Measurements from ENCODE around the gene USP17L29.
A peak's percentile ranks its signal among the peaks of the same experiment; 100 is the strongest.
"Not testable (repeated sequence)": the region's sequence is repeated elsewhere in the genome, so short reads cannot be mapped to it uniquely, and the experiment has no call there.

Gene USP17L29, protein sequence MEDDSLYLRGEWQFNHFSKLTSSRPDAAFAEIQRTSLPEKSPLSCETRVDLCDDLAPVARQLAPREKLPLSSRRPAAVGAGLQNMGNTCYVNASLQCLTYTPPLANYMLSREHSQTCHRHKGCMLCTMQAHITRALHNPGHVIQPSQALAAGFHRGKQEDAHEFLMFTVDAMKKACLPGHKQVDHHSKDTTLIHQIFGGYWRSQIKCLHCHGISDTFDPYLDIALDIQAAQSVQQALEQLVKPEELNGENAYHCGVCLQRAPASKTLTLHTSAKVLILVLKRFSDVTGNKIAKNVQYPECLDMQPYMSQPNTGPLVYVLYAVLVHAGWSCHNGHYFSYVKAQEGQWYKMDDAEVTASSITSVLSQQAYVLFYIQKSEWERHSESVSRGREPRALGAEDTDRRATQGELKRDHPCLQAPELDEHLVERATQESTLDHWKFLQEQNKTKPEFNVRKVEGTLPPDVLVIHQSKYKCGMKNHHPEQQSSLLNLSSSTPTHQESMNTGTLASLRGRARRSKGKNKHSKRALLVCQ

DNA sequence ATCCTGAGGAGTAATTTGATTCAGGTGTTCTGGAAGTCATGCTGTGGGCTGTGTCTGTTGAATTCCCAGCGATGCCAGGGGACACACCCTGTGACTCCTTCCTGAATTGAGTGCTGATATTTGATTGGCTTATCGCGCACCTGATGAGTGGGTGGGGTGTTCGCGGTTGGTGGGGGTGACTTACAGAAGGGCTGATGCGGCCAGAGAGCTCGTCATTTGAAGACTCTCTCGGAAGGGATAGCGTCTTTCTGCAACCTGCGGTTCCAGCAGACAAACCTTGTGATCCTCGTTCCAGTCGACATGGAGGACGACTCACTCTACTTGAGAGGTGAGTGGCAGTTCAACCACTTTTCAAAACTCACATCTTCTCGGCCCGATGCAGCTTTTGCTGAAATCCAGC is at the start of gene USP17L29:
TSS of gene USP17L29 (plus strand) at position 301 of the 400 bp plus-strand sequence. CDS start at position 301, 0 bp downstream.
- DNase-seq = not testable (repeated sequence)

DNA sequence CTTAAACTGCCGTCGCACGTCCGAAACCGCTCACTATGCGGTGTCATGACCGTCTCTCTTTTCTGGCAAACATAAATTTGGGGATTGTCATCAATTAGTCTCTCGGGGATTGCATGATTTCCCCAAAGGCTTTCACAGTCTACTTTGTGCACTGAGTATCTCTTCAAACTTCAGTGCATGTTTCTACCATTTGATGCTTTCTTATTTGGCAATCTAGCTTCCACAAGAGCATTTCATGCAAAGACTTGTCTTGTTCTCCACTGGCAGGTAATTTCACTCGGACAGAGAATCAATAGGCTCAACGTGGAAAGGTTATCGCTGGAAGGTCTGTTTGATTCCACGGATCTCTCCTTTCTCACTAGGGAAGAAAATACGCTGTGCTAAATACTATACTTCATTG is 29.2 kb upstream of the USP17L29 start:
- DNase-seq = not testable (repeated sequence)

DNA sequence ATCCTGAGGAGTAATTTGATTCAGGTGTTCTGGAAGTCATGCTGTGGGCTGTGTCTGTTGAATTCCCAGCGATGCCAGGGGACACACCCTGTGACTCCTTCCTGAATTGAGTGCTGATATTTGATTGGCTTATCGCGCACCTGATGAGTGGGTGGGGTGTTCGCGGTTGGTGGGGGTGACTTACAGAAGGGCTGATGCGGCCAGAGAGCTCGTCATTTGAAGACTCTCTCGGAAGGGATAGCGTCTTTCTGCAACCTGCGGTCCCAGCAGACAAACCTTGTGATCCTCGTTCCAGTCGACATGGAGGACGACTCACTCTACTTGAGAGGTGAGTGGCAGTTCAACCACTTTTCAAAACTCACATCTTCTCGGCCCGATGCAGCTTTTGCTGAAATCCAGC is 28.6 kb upstream of the USP17L29 start, which contains the start of gene USP17L24:
TSS of gene USP17L24 (plus strand) at position 301 of the 400 bp plus-strand sequence. CDS start at position 301, 0 bp downstream.
- DNase-seq = not testable (repeated sequence)

DNA sequence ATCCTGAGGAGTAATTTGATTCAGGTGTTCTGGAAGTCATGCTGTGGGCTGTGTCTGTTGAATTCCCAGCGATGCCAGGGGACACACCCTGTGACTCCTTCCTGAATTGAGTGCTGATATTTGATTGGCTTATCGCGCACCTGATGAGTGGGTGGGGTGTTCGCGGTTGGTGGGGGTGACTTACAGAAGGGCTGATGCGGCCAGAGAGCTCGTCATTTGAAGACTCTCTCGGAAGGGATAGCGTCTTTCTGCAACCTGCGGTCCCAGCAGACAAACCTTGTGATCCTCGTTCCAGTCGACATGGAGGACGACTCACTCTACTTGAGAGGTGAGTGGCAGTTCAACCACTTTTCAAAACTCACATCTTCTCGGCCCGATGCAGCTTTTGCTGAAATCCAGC is 23.8 kb upstream of the USP17L29 start, which contains the start of gene USP17L25:
TSS of gene USP17L25 (plus strand) at position 301 of the 400 bp plus-strand sequence. CDS start at position 301, 0 bp downstream.
- not testable (repeated sequence) for DNase-seq

DNA sequence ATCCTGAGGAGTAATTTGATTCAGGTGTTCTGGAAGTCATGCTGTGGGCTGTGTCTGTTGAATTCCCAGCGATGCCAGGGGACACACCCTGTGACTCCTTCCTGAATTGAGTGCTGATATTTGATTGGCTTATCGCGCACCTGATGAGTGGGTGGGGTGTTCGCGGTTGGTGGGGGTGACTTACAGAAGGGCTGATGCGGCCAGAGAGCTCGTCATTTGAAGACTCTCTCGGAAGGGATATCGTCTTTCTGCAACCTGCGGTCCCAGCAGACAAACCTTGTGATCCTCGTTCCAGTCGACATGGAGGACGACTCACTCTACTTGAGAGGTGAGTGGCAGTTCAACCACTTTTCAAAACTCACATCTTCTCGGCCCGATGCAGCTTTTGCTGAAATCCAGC is 19.1 kb upstream of the USP17L29 start, which contains the start of gene USP17L26:
TSS of gene USP17L26 (plus strand) at position 301 of the 400 bp plus-strand sequence. CDS start at position 301, 0 bp downstream.
- DNase-seq = not testable (repeated sequence)

DNA sequence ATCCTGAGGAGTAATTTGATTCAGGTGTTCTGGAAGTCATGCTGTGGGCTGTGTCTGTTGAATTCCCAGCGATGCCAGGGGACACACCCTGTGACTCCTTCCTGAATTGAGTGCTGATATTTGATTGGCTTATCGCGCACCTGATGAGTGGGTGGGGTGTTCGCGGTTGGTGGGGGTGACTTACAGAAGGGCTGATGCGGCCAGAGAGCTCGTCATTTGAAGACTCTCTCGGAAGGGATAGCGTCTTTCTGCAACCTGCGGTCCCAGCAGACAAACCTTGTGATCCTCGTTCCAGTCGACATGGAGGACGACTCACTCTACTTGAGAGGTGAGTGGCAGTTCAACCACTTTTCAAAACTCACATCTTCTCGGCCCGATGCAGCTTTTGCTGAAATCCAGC is 14.3 kb upstream of the USP17L29 start, which contains the start of gene USP17L5:
TSS of gene USP17L5 (plus strand) at position 301 of the 400 bp plus-strand sequence. CDS start at position 301, 0 bp downstream.
- DNase-seq = not testable (repeated sequence)

DNA sequence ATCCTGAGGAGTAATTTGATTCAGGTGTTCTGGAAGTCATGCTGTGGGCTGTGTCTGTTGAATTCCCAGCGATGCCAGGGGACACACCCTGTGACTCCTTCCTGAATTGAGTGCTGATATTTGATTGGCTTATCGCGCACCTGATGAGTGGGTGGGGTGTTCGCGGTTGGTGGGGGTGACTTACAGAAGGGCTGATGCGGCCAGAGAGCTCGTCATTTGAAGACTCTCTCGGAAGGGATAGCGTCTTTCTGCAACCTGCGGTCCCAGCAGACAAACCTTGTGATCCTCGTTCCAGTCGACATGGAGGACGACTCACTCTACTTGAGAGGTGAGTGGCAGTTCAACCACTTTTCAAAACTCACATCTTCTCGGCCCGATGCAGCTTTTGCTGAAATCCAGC is 9.6 kb upstream of the USP17L29 start, which contains the start of gene USP17L27:
TSS of gene USP17L27 (plus strand) at position 301 of the 400 bp plus-strand sequence. CDS start at position 301, 0 bp downstream.
- DNase-seq = not testable (repeated sequence)

DNA sequence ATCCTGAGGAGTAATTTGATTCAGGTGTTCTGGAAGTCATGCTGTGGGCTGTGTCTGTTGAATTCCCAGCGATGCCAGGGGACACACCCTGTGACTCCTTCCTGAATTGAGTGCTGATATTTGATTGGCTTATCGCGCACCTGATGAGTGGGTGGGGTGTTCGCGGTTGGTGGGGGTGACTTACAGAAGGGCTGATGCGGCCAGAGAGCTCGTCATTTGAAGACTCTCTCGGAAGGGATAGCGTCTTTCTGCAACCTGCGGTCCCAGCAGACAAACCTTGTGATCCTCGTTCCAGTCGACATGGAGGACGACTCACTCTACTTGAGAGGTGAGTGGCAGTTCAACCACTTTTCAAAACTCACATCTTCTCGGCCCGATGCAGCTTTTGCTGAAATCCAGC is 4.8 kb upstream of the USP17L29 start, which contains the start of gene USP17L28:
TSS of gene USP17L28 (plus strand) at position 301 of the 400 bp plus-strand sequence. CDS start at position 301, 0 bp downstream.
- not testable (repeated sequence) for DNase-seq

DNA sequence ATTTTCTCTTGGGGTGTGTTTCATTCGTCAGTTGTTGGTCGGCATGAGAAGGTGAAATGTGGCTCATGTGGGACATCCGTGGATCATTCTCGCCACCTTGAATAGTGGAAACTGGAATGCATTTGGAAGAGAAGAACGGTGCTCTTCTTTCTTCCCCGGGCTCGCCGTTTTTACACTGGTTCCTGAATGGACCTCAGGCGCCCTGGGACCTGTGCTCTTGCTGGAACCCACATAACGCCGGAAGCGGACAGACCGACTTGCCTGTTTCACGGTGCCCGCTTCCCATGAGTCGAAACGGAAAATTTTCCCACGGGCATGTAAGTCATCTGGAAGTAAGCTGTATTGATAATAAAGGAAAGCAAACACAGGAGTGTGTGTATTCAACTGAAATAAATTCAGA is 2.6 kb upstream of the USP17L29 start:
- DNase-seq = not testable (repeated sequence)

DNA sequence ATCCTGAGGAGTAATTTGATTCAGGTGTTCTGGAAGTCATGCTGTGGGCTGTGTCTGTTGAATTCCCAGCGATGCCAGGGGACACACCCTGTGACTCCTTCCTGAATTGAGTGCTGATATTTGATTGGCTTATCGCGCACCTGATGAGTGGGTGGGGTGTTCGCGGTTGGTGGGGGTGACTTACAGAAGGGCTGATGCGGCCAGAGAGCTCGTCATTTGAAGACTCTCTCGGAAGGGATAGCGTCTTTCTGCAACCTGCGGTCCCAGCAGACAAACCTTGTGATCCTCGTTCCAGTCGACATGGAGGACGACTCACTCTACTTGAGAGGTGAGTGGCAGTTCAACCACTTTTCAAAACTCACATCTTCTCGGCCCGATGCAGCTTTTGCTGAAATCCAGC is 9.4 kb downstream of the USP17L29 start, which contains the start of gene USP17L30:
TSS of gene USP17L30 (plus strand) at position 301 of the 400 bp plus-strand sequence. CDS start at position 301, 0 bp downstream.
- DNase-seq = not testable (repeated sequence)

DNA sequence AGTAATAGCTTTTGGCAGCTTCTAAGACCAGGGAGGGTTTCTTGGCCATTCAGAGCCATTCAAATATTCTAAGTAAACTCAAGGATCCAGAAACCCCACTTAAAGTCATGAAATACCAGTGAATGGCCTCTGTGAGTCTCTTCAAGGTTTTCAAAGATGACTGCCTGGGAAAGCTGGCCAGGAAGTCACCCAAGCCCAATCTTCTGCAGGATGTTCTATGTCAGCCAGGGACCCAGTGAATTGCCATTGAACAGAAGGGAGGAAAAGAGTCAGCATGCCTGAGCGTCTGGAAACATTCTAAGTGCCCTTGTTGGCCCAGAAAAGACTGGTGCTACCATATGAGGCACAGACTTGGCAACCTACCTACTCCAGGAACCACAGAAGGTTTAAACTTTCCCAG is 26.4 kb downstream of the USP17L29 start:
- DNase-seq = not testable (repeated sequence)

DNA sequence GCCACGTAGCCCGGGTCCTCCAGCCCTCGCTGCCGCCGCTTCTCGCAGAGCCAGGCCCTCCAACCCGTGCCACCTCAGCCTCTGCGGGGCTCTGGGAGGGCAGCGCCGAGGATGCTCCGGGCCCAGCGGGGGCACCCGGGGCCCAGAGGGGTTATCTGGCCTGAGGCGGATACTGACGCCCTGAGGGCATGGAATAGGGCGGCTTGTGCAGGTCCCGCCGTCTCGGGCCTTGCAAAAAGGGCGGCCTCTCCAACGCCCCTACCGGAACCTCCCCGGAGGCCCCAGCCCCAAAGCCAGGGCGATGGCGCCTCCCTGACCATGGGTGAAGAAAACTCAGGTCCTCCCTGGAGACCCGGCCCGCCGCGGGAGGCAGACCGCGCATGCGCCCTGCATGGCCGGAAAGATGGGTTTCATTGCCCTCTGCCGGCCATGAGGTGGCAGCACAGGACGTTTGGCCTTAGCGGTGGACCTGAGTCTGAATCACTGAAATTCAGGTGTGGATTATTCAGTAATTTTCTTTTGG is 27.6 kb downstream of the USP17L29 start:
- peak; percentile 85 for DNase-seq

DNA sequence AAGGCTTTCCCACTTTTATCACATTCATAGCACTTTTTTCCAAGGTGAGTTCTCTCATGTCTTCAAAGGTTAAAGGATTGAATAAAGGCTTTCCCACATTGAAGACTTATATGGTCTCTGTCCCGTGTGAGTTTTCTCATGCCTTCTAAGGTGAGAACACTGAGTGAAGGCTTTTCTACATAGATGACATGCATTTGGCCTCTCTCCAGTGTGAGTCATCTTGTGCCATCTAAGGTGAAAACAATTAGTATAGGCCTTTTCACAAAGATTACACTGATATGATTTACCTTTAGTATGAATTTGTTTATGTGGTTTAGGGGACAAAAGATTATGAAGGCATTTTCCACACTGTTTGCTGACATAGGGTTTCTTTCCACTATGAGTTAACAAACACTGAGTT is 30.7 kb downstream of the USP17L29 start:
- DNase-seq = no peak

DNA sequence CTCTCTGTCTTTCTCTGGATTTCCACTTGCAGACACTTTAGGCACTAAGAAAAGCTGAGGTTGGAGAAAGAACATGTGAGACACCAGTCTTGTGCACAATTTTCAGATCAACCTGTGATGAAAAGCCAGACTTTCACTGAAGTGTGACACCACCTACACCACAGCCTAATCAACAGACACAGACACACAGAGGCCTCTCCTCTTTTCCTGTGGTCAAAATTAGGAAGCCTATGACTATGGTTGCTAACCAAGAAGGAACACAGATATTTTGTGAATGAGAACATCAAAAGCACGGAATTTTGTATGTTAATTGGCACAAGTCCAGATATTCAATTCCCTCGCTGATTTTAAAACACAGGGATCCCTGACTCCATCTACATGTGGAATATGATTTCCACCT is 35.6 kb downstream of the USP17L29 start:
- DNase-seq = not testable (repeated sequence)

Measured in activated effector memory CD4-positive, alpha-beta T cell treated with anti-CD3 and anti-CD28 coated beads, Interleukin-2, amount 50 U/mL, for 16 hours (primary cell).